Measurements from ENCODE around the gene MSL3B.

The MSL3B gene

DNA sequence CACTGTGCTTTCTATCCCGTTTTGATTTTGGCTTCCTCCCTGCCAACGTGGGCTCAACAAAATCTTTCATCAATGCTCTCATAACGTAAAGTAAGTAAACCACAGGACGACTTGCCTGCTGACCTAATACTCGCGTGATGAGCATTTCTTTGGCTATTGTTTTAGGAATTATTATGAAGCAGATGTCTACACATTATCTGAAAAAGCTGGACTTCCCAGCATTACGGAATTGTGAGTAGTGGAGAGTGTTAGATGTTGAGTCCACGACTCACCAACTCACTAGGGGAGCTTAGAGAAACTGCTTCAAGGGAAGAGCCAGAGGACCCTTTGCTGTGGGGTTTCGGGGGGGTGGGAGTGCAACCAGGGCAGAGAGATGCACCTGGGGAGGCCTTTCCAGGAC is 35.8 kb downstream of the MSL3B start:
- DNase-seq = no peak

- no peak for DNase-seq
These were observed 36.3 kb downstream of the MSL3B start for GRCh38 chr2:233831861-233832260.

GRCh38 chr2:233831011-233831721 is 37.0 kb downstream of the MSL3B start:
- DNase-seq = no peak

- no peak for DNase-seq
These were observed 37.9 kb downstream of the MSL3B start for GRCh38 chr2:233830111-233830802.

DNA sequence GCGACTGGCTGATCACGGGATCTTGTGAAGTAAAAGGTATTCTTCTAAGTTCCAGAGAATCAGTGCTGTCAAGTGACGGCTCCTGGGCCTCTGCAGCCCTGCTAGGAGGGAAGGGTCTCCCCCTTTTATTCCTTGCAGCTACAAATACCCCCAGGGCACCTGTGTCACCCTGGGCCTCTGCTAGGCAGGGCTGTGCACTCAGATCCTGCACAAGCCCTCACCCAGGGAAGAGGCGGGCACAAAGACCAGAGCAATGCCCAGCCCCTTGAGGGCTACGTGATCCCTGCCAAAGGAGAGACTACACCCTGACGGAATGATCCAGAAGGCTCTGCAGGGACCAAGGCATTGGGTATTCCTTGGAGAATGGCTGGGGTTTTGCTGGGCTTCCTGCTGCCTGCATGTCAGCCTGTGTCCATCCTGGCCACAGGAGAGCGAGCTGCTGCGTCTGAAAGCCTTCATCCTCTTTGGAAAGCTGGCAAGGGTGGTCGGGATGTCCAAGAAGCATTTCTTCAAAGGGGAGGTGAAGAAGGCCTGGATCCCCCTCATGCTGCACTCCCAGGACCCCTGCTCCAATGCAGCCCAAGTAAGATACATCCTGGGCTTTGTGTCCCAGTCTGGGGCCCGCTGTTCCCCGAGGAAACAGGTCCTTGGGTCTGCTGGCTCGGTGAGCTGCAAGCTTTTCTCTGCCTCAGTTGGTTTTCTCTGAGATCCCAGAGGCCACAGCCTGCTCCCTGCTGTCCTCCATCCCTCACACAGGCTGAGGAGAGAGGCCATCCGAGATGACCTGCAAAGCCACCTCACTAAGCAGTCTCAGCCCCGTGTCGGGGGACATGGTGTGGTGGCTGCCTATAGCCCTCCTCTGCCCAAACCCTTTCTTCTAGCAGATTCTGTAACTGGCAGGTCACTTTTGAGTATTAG is 38.7 kb downstream of the MSL3B start:
- no peak for DNase-seq

- no peak for DNase-seq
These were observed 39.5 kb downstream of the MSL3B start for GRCh38 chr2:233828546-233829192.

- no peak for DNase-seq
These were observed 43.8 kb downstream of the MSL3B start for GRCh38 chr2:233824373-233824772.

GRCh38 chr2:233823731-233824121 is 44.5 kb downstream of the MSL3B start:
- no peak for DNase-seq

GRCh38 chr2:233822781-233823730 is 45.1 kb downstream of the MSL3B start:
- DNase-seq = no peak

GRCh38 chr2:233822101-233822771 is 46.0 kb downstream of the MSL3B start:
- DNase-seq = no peak

- no peak for DNase-seq
These were observed 46.5 kb downstream of the MSL3B start for GRCh38 chr2:233821709-233822100.

- no peak for DNase-seq
These were observed 47.0 kb downstream of the MSL3B start for GRCh38 chr2:233821196-233821595.

- DNase-seq = no peak
These were observed 47.4 kb downstream of the MSL3B start for GRCh38 chr2:233820774-233821105.

- DNase-seq = no peak
These were observed 48.1 kb downstream of the MSL3B start for GRCh38 chr2:233819884-233820773.

DNA sequence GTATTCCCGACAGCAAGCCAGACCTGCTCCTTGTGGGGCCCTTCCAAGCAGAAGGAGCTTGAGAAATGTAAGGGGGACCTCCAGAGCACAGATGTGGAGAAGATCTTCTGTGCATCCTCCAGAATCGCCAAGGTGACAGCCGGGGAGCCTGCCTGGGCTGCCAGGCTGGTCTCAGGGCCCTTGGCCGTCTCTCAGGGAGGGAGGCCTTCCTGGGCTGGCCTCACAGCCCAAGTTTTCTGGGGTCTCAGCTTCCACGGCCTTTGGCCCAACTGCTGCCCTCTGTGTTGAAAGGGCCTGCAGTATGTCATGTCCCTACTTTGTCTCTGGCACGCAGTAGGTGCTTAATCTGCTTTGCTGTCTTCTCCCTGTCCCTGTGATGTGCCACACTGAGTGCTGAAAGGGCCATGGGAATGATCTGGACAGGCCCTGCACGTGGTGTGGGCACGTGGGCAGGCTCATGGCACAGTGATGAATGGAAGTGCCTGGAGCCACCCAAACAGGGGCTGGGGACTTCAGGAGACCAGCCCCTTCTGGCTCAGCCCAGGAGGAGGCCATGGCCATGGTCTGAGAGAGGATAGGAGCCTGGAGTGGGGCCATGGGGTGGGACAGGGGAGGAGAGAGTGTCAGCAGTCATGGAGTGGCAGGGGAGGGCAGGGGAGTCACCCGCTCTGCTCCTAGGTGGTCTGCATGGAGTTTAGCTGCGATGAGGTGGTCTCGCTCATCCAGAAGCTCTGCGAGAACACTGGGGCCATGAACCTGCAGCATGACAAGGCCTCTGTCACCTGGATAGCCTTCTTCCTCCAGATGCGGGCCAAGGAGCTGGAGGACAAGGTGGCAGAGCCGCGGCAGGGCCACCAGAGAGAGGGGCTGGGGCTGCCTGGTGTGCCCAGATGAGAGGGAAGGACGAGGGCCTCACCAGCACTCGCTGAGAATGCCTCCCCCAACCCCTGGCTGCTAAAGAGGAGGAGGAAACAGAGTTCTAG is 49.3 kb downstream of the MSL3B start:
- no peak for DNase-seq

DNA sequence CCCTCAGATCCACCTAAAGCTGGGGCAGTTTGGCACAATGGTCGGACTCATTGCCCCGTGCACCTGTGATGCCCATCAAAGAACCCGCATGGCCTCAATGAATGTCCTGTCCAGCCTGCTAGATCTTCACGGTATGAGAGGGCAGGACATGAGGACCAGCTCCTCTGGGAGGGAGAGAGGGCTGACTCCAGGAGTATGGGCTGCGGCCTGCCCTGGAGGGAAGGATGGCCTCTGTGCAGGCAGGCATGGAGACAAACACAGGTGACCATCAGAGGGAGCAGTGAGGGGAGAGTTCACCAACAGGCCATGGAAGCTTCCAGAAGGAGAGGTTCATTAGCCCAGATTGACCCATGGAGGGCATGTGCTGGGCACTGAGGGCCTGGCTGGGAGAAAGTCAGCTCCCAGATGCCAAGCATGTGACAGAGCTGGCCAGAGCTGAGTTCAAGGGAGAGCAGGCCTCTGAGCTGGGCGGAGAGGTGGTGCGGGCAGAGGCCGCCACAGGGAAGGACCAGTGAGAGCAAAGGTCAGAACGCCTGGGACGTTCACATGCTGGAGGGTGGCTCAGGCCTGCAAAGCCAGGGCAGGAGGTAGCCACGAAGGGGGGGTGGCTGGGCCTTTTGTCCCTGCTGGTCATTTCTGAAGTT is 50.1 kb downstream of the MSL3B start:
- no peak for DNase-seq

DNA sequence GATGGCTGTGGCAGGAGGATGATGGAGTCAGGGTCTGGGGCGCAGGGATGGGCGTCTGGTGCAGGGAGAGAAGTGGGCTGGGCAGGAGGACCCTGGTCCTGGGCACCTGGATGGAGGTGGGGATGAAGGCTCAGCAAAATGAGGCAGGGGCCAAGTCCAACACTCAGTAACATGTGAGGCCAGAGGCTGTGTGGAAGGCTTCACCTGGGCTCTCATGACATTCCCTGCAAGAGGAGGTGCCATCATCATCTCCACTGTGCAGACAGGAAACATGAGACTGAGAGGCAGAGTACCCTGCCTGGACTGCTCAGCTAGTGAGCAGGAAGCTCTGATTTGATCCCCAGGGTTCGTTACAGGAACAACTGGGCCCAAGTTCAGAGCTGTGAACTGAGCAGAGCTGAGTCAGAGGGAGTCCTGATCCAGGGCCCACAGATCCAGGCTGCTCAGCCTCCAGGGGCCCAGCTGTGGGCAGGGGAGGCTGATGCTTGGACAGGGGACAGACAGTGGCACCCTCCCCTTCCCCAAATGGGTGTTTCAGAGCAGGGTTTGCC is 50.8 kb downstream of the MSL3B start:
- DNase-seq = no peak

- DNase-seq = no peak
These were observed 51.4 kb downstream of the MSL3B start for GRCh38 chr2:233816771-233817170.

Data from stimulated activated CD4-positive, alpha-beta T cell treated with anti-CD3 and anti-CD28 coated beads, Interleukin-2, amount 100 ng/mL, for 48 hours (primary cell).